Measurements from ENCODE around the gene ERVK3-1. TPM values are rescaled to one million over a fixed set of nuclear protein-coding genes. Genes with fewer than 3 reads are reported as not detected.
"Not testable (repeated sequence)": the region's sequence is repeated elsewhere in the genome, so short reads cannot be mapped to it uniquely, and the experiment has no call there.

The ERVK3-1 gene
- polyA plus RNA-seq, 1 experiment = 34.3 TPM

- Histone ChIP-seq H3K36me3 (ENCODE audit: control insufficient read depth, insufficient read depth, low read length) (peaks cover 26% of the 10 kb centered on the region), H3K27me3 (ENCODE audit: control insufficient read depth, insufficient read depth, low read length) (no peaks in the 10 kb centered on the region), H3K4me3 (ENCODE audit: low read depth, low read length) (no peak overlapping the region)
- CTCF ChIA-PET = no interaction called here
- DNase-seq (ENCODE audit: low read depth) = no peak
- POLR2A ChIA-PET = no interaction called here
- no peak for TF ChIP-seq CTCF (IDR thresholded peaks at IDR 0.05; ENCODE audit: insufficient read depth, low read depth, low read length)
These were observed 33.2 kb downstream of the ERVK3-1 start for GRCh38 chr19:58338336-58338735.

GRCh38 chr19:58338825-58339558, 33.8 kb downstream of the ERVK3-1 start:
- no peak for TF ChIP-seq CTCF (IDR thresholded peaks at IDR 0.05; ENCODE audit: insufficient read depth, low read depth, low read length)
- ChIA-PET CTCF (interaction anchor here (1.4 kb wide), 1 partner anchor 16 kb away, joined by 4 read pairs; no protein-coding TSS in a partner anchor), POLR2A (no interaction called here)
- no peak for DNase-seq (ENCODE audit: low read depth)
- H3K4me3 ChIP-seq (ENCODE audit: low read depth, low read length) = no peak overlapping the region
- peaks cover 26% of the 10 kb centered on the region for H3K36me3 ChIP-seq (ENCODE audit: control insufficient read depth, insufficient read depth, low read length)
- no peaks in the 10 kb centered on the region for H3K27me3 ChIP-seq (ENCODE audit: control insufficient read depth, insufficient read depth, low read length)

GRCh38 chr19:58345558-58345957, 40.4 kb downstream of the ERVK3-1 start:
- POLR2A ChIA-PET = no interaction called here
- no peak for TF ChIP-seq CTCF (IDR thresholded peaks at IDR 0.05; ENCODE audit: insufficient read depth, low read depth, low read length)
- DNase-seq (ENCODE audit: low read depth) = no peak

GRCh38 chr19:58346961-58347929, 42.1 kb downstream of the ERVK3-1 start:
- Histone ChIP-seq H3K4me3 (ENCODE audit: low read depth, low read length) (peak overlapping the region; percentile 91), H3K36me3 (ENCODE audit: control insufficient read depth, insufficient read depth, low read length) (peaks cover 10% of the 10 kb centered on the region), H3K27me3 (ENCODE audit: control insufficient read depth, insufficient read depth, low read length) (no peaks in the 10 kb centered on the region)
- POLR2A ChIA-PET = interaction anchor here (0.6 kb wide), 1 partner anchor 26 kb away, joined by 4 read pairs; no protein-coding TSS in a partner anchor
- DNase-seq (ENCODE audit: low read depth) = no peak
- CTCF ChIA-PET = interaction anchor here (0.7 to 1.2 kb wide), 4 partner anchors 12 to 172 kb away, joined by 3 to 5 read pairs (median 4); partner anchors contain the start of genes ZBTB45 and ZNF497
- TF ChIP-seq CTCF (IDR thresholded peaks at IDR 0.05; ENCODE audit: insufficient read depth, low read depth, low read length) = no peak

More at GRCh38 chr19:58345558-58345957, 40.4 kb downstream of the ERVK3-1 start:
- CTCF ChIA-PET = interaction anchor here (1.3 kb wide), 1 partner anchor 11 kb away, joined by 7 read pairs; no protein-coding TSS in a partner anchor
- Histone ChIP-seq H3K36me3 (ENCODE audit: control insufficient read depth, insufficient read depth, low read length) (peaks cover 5% of the 10 kb centered on the region), H3K4me3 (ENCODE audit: low read depth, low read length) (no peak overlapping the region), H3K27me3 (ENCODE audit: control insufficient read depth, insufficient read depth, low read length) (no peaks in the 10 kb centered on the region)

GRCh38 chr19:58348080-58348479, 42.9 kb downstream of the ERVK3-1 start:
- CTCF ChIA-PET = interaction anchor here (1.0 to 1.2 kb wide), 2 partner anchors 11 to 14 kb away, joined by 5 read pairs; partner anchors contain the start of gene ZNF497
- DNase-seq (ENCODE audit: low read depth); H3K27me3 ChIP-seq (ENCODE audit: control insufficient read depth, insufficient read depth, low read length); POLR2A ChIA-PET: not testable (repeated sequence)
- peak overlapping the region; percentile 91 for H3K4me3 ChIP-seq (ENCODE audit: low read depth, low read length)
- H3K36me3 ChIP-seq (ENCODE audit: control insufficient read depth, insufficient read depth, low read length) = peaks cover 12% of the 10 kb centered on the region
